Trophoblast cell (in vitro differentiated cells and primary cell): Measurements from ENCODE around the gene STAT5A.
"Not testable (repeated sequence)": the region's sequence is repeated elsewhere in the genome, so short reads cannot be mapped to it uniquely, and the experiment has no call there.

Source experiments
- DNase-seq, 2 donors: peaks; one replicate each; pipeline ENCODE4 v3.0.0-alpha.2; 2016
- H2AFZ ChIP-seq: 2 replicates; pipeline ENCODE4 v1.6.1; 2013; ENCODE audit warnings: low read length, moderate library complexity, mild to moderate bottlenecking; ENCODE audit not compliant: insufficient read depth, poor library complexity
- H2AK5ac ChIP-seq: 2 replicates; pipeline ENCODE4 v1.6.1; 2013; ENCODE audit warnings: mild to moderate bottlenecking, low read length
- H2BK120ac ChIP-seq: 2 replicates; pipeline ENCODE4 v1.6.1; 2013; ENCODE audit warnings: low read length, mild to moderate bottlenecking, moderate library complexity; ENCODE audit not compliant: insufficient read depth, poor library complexity
- H2BK12ac ChIP-seq: 2 replicates; pipeline ENCODE4 v1.6.1; 2013; ENCODE audit warnings: mild to moderate bottlenecking, low read length, moderate library complexity
- H2BK5ac ChIP-seq: 2 replicates; pipeline ENCODE4 v1.6.1; 2013; ENCODE audit warnings: low read length, low read depth, moderate library complexity, mild to moderate bottlenecking; ENCODE audit not compliant: poor library complexity
- H3K14ac ChIP-seq: 2 replicates; pipeline ENCODE4 v1.6.1; 2013; ENCODE audit warnings: mild to moderate bottlenecking, low read length
- H3K18ac ChIP-seq: 2 replicates; pipeline ENCODE4 v1.6.1; 2013; ENCODE audit warnings: mild to moderate bottlenecking, low read length
- H3K23ac ChIP-seq: 2 replicates; pipeline ENCODE4 v1.6.1; 2013; ENCODE audit warnings: low read length
- H3K27ac ChIP-seq: 2 replicates; pipeline ENCODE4 v1.5.1; 2013; ENCODE audit warnings: low read depth, mild to moderate bottlenecking, inconsistent platforms, low read length, moderate library complexity
- H3K27me3 ChIP-seq: 2 replicates; pipeline ENCODE4 v1.6.1; 2013; ENCODE audit warnings: inconsistent platforms, mild to moderate bottlenecking, low read length, moderate library complexity; ENCODE audit not compliant: insufficient read depth
- H3K36me3 ChIP-seq, 2 experiments: 1 replicate in 1 of 2; 2 replicates in 1 of 2; pipeline ENCODE4 v1.6.1; 2013; ENCODE audit warnings: low read length in 2 of 2, mild to moderate bottlenecking in 2 of 2, moderate library complexity in 1 of 2; ENCODE audit not compliant: insufficient read depth in 2 of 2, control insufficient read depth in 1 of 2
- H3K4ac ChIP-seq: 2 replicates; pipeline ENCODE4 v1.6.1; 2013; ENCODE audit warnings: low read depth, mild to moderate bottlenecking, low read length, moderate library complexity
- H3K4me1 ChIP-seq, 2 experiments: 1 replicate in 1 of 2; 2 replicates in 1 of 2; pipeline ENCODE4 v1.6.1; 2013; ENCODE audit warnings: low read length in 2 of 2, mild to moderate bottlenecking in 2 of 2, moderate library complexity in 1 of 2; ENCODE audit not compliant: insufficient read depth in 2 of 2, control insufficient read depth in 1 of 2
- H3K4me2 ChIP-seq: 2 replicates; pipeline ENCODE4 v1.6.1; 2013; ENCODE audit warnings: inconsistent platforms, mild to moderate bottlenecking, low read length, moderate library complexity
- H3K4me3 ChIP-seq: 2 replicates; pipeline ENCODE4 v1.5.1; 2013; ENCODE audit warnings: mild to moderate bottlenecking, low read depth, low read length, inconsistent platforms
- H3K79me1 ChIP-seq: one replicate; pipeline ENCODE4 v1.6.1; 2013; ENCODE audit warnings: low read length
- H3K79me2 ChIP-seq: 2 replicates; pipeline ENCODE4 v1.6.1; 2013; ENCODE audit warnings: low read length, mild to moderate bottlenecking; ENCODE audit not compliant: control insufficient read depth, insufficient read depth, poor library complexity
- H3K9ac ChIP-seq: 2 replicates; pipeline ENCODE4 v1.6.1; 2013; ENCODE audit warnings: mild to moderate bottlenecking, low read length
- H3K9me3 ChIP-seq: 2 replicates; pipeline ENCODE4 v1.6.1; 2013; ENCODE audit warnings: low read depth, mild to moderate bottlenecking, control low read depth, inconsistent platforms, low read length; ENCODE audit not compliant: insufficient read depth
- H4K12ac ChIP-seq: 2 replicates; pipeline ENCODE4 v1.6.1; 2013; ENCODE audit warnings: low read depth, mild to moderate bottlenecking, low read length, moderate library complexity
- H4K8ac ChIP-seq: 2 replicates; pipeline ENCODE4 v1.6.1; 2013; ENCODE audit warnings: low read depth, mild to moderate bottlenecking, low read length, moderate library complexity
- H4K91ac ChIP-seq: one replicate; pipeline ENCODE4 v1.6.1; 2013; ENCODE audit warnings: low read depth, mild to moderate bottlenecking, low read length, moderate library complexity
- WGBS: extraction: QIAGEN DNeasy Blood & Tissue Kit; methylation state at CpG from one replicate; pipeline ENCODE4 v1.1.7; 2013; ENCODE audit warnings: missing lambda C conversion rate; ENCODE audit not compliant: insufficient read length, insufficient coverage; ENCODE audit errors: extremely low coverage; 5-methylcytosine and 5-hydroxymethylcytosine counted together

STAT5A gene

DNA sequence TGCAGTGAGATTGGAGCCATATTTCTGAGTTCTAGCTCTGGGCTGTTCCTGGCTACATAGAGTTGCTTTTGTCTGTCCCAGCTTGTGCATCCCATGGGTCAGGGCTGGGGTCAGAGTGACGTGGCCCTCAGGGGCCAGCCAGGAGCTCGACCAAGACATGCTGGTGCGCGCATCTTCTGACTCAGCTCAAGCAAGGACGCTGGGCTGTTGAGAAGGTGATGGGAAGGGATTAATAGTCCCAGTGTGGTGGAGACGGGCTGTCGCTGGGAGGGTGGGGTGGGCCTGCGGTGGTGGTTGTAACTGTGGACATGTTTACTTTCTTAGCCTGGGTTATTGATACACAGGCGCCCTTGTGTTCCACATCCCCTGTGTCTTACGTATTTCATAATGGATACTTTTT is 9.5 kb downstream of the STAT5A start:
- not testable (repeated sequence) for H2BK12ac ChIP-seq, H2AK5ac ChIP-seq, H4K8ac ChIP-seq, H3K4me1 ChIP-seq, H3K14ac ChIP-seq, H3K36me3 ChIP-seq, H2AFZ ChIP-seq, H4K91ac ChIP-seq, H2BK120ac ChIP-seq, H3K27ac ChIP-seq, H3K23ac ChIP-seq, H2BK5ac ChIP-seq, H3K4ac ChIP-seq, H3K4me3 ChIP-seq, H4K12ac ChIP-seq, H3K4me2 ChIP-seq, H3K79me1 ChIP-seq, H3K79me2 ChIP-seq, H3K18ac ChIP-seq, H3K27me3 ChIP-seq, DNase-seq, H3K9me3 ChIP-seq, H3K9ac ChIP-seq
- WGBS: no CpG with 5 or more reads among the region's 10 CpGs

DNA sequence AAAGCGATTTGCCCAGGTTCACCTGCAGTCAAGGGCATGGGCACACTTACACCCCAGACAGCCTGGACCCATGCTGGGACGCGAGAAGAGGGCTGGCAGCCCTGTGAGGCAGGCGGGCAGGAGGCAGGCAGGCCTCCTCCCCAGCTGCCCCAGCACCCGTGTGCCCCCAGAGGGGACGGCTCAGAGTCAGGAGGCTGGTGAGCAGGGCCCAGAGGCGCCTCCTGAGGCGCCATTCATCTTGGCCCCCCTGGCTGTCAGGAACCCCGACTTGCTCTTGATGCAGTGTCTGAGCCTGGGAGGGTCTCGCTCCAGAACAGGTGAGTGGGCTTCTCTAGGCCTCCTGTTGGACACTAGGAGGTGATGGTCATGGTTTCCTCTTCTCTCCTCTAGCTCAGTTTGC is 11.1 kb downstream of the STAT5A start:
- H3K4ac ChIP-seq, H2BK12ac ChIP-seq, H3K18ac ChIP-seq, H3K36me3 ChIP-seq, H3K4me3 ChIP-seq, H2AFZ ChIP-seq, DNase-seq, H4K8ac ChIP-seq, H3K4me1 ChIP-seq, H3K9ac ChIP-seq, H2BK120ac ChIP-seq, H3K27ac ChIP-seq, H4K91ac ChIP-seq, H4K12ac ChIP-seq, H2AK5ac ChIP-seq, H3K79me2 ChIP-seq, H3K27me3 ChIP-seq, H3K79me1 ChIP-seq, H2BK5ac ChIP-seq, H3K9me3 ChIP-seq, H3K4me2 ChIP-seq, H3K23ac ChIP-seq, H3K14ac ChIP-seq: not testable (repeated sequence)
- no CpG with 5 or more reads among the region's 10 CpGs for WGBS

DNA sequence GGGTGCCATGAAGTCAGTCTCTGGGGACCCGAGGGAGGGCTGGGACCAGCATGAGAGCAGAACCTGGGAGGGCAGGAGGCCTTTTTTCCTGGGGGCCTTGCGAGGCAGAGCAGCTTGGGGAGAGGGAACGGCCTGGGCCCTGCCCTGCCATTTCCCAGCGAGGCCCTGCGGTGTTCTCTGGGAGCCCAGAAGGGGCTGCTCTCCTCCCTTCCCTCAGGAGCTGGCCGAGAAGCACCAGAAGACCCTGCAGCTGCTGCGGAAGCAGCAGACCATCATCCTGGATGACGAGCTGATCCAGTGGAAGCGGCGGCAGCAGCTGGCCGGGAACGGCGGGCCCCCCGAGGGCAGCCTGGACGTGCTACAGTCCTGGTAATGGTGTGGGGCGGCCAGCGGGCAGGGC is 11.6 kb downstream of the STAT5A start:
- not testable (repeated sequence) for H2BK12ac ChIP-seq, H4K12ac ChIP-seq, H2AFZ ChIP-seq, H3K4me1 ChIP-seq, H4K91ac ChIP-seq, H2AK5ac ChIP-seq, H2BK120ac ChIP-seq, H3K79me1 ChIP-seq, H3K9ac ChIP-seq, H3K36me3 ChIP-seq, H2BK5ac ChIP-seq, H3K23ac ChIP-seq, H3K27ac ChIP-seq, DNase-seq, H3K18ac ChIP-seq, H4K8ac ChIP-seq, H3K4me2 ChIP-seq, H3K79me2 ChIP-seq, H3K4me3 ChIP-seq, H3K9me3 ChIP-seq, H3K4ac ChIP-seq, H3K27me3 ChIP-seq, H3K14ac ChIP-seq
- WGBS: no CpG with 5 or more reads among the region's 17 CpGs

DNA sequence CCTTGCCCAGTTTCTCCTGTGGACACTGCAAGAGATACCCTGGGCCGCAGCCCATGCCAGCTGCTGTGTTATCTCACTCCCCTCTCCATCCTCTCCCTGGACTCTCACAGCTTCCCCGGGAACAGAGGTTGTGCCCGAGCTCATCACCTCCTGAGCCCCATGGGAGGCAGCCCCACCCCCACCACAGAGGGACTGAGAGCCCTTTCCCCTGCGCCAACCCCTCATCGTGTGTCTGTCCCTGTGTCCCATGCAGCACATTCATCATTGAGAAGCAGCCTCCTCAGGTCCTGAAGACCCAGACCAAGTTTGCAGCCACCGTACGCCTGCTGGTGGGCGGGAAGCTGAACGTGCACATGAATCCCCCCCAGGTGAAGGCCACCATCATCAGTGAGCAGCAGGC is 12.7 kb downstream of the STAT5A start:
- no peak overlapping the region for H2AFZ ChIP-seq
- no peaks in the 10 kb centered on the region for H3K36me3 ChIP-seq
- WGBS: no CpG with 5 or more reads among the region's 9 CpGs
- no peak overlapping the region for H3K18ac ChIP-seq
- H2BK5ac ChIP-seq: no peak overlapping the region
- H3K27ac ChIP-seq: no peak overlapping the region
- no peak overlapping the region for H3K9ac ChIP-seq
- no peak overlapping the region for H4K12ac ChIP-seq
- H3K79me1 ChIP-seq: no peaks in the 10 kb centered on the region
- H3K79me2 ChIP-seq: no peaks in the 10 kb centered on the region
- no peak overlapping the region for H3K23ac ChIP-seq
- no peak overlapping the region for H3K4me3 ChIP-seq
- DNase-seq: no peak
- no peak overlapping the region for H2BK120ac ChIP-seq
- H3K9me3 ChIP-seq: no peaks in the 10 kb centered on the region
- no peak overlapping the region for H2BK12ac ChIP-seq
- H4K8ac ChIP-seq: no peak overlapping the region
- no peak overlapping the region for H3K4ac ChIP-seq
- H3K4me2 ChIP-seq: no peak overlapping the region
- no peak overlapping the region for H3K14ac ChIP-seq
- H2AK5ac ChIP-seq: no peak overlapping the region
- H4K91ac ChIP-seq: no peak overlapping the region
- H3K27me3 ChIP-seq: no peaks in the 10 kb centered on the region
- no peaks in the 10 kb centered on the region for H3K4me1 ChIP-seq
